HPDE6-E6E7 (cell line): ENCODE results near the gene UBR4.

Experiments used
- DNase-seq: peaks from one replicate; pipeline ENCODE4 v3.0.0; 2011; ENCODE audit warnings: missing footprints; ENCODE audit errors: extremely low spot score

Gene UBR4

GRCh38 chr1:19091196-19091953 is 118.7 kb downstream of the UBR4 start:
- no peak for DNase-seq

GRCh38 chr1:19089524-19089923 is 120.5 kb downstream of the UBR4 start:
- no peak for DNase-seq

GRCh38 chr1:19088717-19089442 is 121.2 kb downstream of the UBR4 start:
- DNase-seq = no peak

GRCh38 chr1:19087737-19088594 is 122.1 kb downstream of the UBR4 start:
- DNase-seq = no peak

GRCh38 chr1:19087017-19087736 is 122.9 kb downstream of the UBR4 start:
- DNase-seq = no peak

- DNase-seq = no peak
These were observed 123.7 kb downstream of the UBR4 start for GRCh38 chr1:19086176-19086875.

GRCh38 chr1:19084206-19084738 is 125.8 kb downstream of the UBR4 start:
- no peak for DNase-seq

GRCh38 chr1:19083081-19083480 is 127.0 kb downstream of the UBR4 start:
- no peak for DNase-seq

GRCh38 chr1:19081218-19081893 is 128.7 kb downstream of the UBR4 start:
- DNase-seq = no peak

- no peak for DNase-seq
These were observed 129.3 kb downstream of the UBR4 start for GRCh38 chr1:19080721-19081120.

GRCh38 chr1:19079541-19080472 is 130.3 kb downstream of the UBR4 start:
- DNase-seq = no peak

- DNase-seq = no peak
These were observed 131.5 kb downstream of the UBR4 start for GRCh38 chr1:19078536-19078935.

- no peak for DNase-seq
These were observed 133.0 kb downstream of the UBR4 start for GRCh38 chr1:19076841-19077616.

GRCh38 chr1:19074902-19075721 is 135.0 kb downstream of the UBR4 start:
- peak; percentile 98 for DNase-seq

GRCh38 chr1:19074361-19074901 is 135.6 kb downstream of the UBR4 start:
- no peak for DNase-seq

GRCh38 chr1:19073311-19074186 is 136.5 kb downstream of the UBR4 start:
- DNase-seq = no peak
